C4-2B (cell line): ENCODE measurements around the gene CIDEB.

ENCODE experiments used
- ZFX ChIP-seq: fragments of 450-650 bp; IDR thresholded peaks from 2 replicates; pipeline ENCODE4 v1.6.1; 2017
- TF ChIP-seq, protein P1 (sequence below): fragments of 450-650 bp; conservative IDR thresholded peaks from 2 replicates; pipeline ENCODE4 v1.5.1; 2017; ENCODE audit warnings: mild to moderate bottlenecking

DNA sequence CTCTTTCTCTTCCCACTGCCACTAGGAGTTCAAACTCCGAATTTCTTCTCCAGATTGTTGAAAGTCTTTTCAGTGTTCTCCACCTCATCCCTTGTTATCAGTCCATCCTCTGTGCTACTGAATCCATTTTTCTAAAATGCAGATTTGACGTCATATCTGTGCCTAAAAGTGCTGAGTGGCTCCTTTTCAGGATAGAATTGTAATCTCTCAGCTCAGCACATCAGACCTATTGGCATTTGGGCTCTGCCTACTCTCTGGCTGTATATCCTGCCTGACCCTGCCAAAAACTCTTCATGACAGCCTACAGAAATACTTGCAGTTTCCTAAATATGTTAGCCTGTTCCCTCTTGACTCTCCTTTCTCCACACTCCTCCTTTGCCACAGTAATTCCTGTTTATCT is 35.3 kb downstream of the CIDEB start:
- TF ChIP-seq, protein P1, sequence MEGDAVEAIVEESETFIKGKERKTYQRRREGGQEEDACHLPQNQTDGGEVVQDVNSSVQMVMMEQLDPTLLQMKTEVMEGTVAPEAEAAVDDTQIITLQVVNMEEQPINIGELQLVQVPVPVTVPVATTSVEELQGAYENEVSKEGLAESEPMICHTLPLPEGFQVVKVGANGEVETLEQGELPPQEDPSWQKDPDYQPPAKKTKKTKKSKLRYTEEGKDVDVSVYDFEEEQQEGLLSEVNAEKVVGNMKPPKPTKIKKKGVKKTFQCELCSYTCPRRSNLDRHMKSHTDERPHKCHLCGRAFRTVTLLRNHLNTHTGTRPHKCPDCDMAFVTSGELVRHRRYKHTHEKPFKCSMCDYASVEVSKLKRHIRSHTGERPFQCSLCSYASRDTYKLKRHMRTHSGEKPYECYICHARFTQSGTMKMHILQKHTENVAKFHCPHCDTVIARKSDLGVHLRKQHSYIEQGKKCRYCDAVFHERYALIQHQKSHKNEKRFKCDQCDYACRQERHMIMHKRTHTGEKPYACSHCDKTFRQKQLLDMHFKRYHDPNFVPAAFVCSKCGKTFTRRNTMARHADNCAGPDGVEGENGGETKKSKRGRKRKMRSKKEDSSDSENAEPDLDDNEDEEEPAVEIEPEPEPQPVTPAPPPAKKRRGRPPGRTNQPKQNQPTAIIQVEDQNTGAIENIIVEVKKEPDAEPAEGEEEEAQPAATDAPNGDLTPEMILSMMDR: no peak
- TF ChIP-seq ZFX: no peak
